Heart left ventricle (tissue), 13 donors: ENCODE measurements around the gene LDAF1.

Experiments
- CTCF ChIP-seq, 12 donors: fragments of 200-600 bp; sonication (generic) in 4 of 12; IDR thresholded peaks; one replicate each; pipeline versions ENCODE4 v1.5.0 to v1.8.0; 2018 to 2022; ENCODE audit warnings: antibody characterized with exemption in 12 of 12, mild to moderate bottlenecking in 5 of 12
- POLR2A ChIP-seq, 2 donors: fragments of 450-650 bp; IDR thresholded peaks; one replicate each; pipeline ENCODE4 v1.6.1; 2017; ENCODE audit warnings: antibody characterized with exemption in 2 of 2, mild to moderate bottlenecking in 2 of 2, moderate library complexity in 2 of 2
- donor health status: ischemic (EF 13 %, LVEDD 7.1; RV severe dilation, severe dysfunction).
- donor health status: DM: no; HTN: yes; CAD: no.
- donor health status: DM: no; HTN: no; CAD: no.
- donor health status: ischemic (EF 25% LVEDD 6.9; RV normal size, moderate dysfunction).
- donor health status: ischemic (EF 25% LVEDD 5.7; RV mildly dilated, moderate dysfunction).
- donor health status: ischemic (EF 35%, LVEDD 5.7; RV mildly dilated, moderate dysfunction).
- donor health status: nonischemic (EF 11% LVEDD 7.7; RV severe dilation, severe dysfunction).
- donor health status: DM: yes; HTN: yes; CAD: no.
- donor health status: PGD.
- donor health status: ischemic (EF 29% LVEDD 5.4; RV normal size, mild dysfunction).
- donor health status: nonischemic (EF 23%, LVEDD 6.1; RV moderate dilation, normal function).

- TF ChIP-seq POLR2A (IDR thresholded peaks at IDR 0.05), result no peak
- TF ChIP-seq CTCF (IDR thresholded peaks at IDR 0.05), result no peak
Measured at GRCh38 chr16:21227866-21228265, 69.4 kb downstream of the LDAF1 start.
